Suprapubic skin (tissue), 4 donors: ENCODE results near the gene SLC7A10. TPM values are rescaled to one million over a fixed set of nuclear protein-coding genes. Genes with fewer than 3 reads are reported as not detected.

Source experiments
- DNase-seq, 2 donors: peaks; one replicate each; pipeline ENCODE4 v3.0.0-alpha.2; 2019; ENCODE audit warnings: low spot score in 2 of 2
- H3K27ac ChIP-seq: fragments of 200-600 bp; sonication (generic); one replicate; pipeline ENCODE4 v1.5.1; 2019
- H3K27me3 ChIP-seq: fragments of 200-600 bp; sonication (generic); one replicate; pipeline ENCODE4 v1.5.1; 2019
- H3K36me3 ChIP-seq: fragments of 200-600 bp; sonication (generic); one replicate; pipeline ENCODE4 v1.5.1; 2019
- H3K4me1 ChIP-seq: fragments of 200-600 bp; sonication (generic); one replicate; pipeline ENCODE4 v1.5.1; 2019
- H3K4me3 ChIP-seq: fragments of 200-600 bp; sonication (generic); one replicate; pipeline ENCODE4 v1.5.1; 2019; ENCODE audit warnings: mild to moderate bottlenecking
- H3K9me3 ChIP-seq: fragments of 200-600 bp; sonication (generic); one replicate; pipeline ENCODE4 v1.5.1; 2019
- CTCF ChIP-seq, 2 donors: fragments of 200-600 bp in 1 of 2; fragments of 450-650 bp in 1 of 2; sonication (generic) in 1 of 2; IDR thresholded peaks; one replicate each; pipeline ENCODE4 v1.5.1; 2016 to 2019; ENCODE audit warnings: antibody characterized with exemption in 2 of 2, mild to moderate bottlenecking in 1 of 2, moderate library complexity in 1 of 2
- EP300 ChIP-seq: sonication (generic); formaldehyde crosslinking; IDR thresholded peaks from one replicate; pipeline ENCODE4 v1.6.1; 2017; ENCODE audit warnings: antibody characterized with exemption
- POLR2A ChIP-seq, 2 donors: fragments of 450-650 bp; IDR thresholded peaks; one replicate each; pipeline ENCODE4 v1.6.1; 2017; ENCODE audit warnings: antibody characterized with exemption in 2 of 2, mild to moderate bottlenecking in 2 of 2, moderate library complexity in 2 of 2
- POLR2AphosphoS5 ChIP-seq, 3 donors: sonication (generic); formaldehyde crosslinking; IDR thresholded peaks; one replicate each; pipeline ENCODE4 v1.6.1; 2017; ENCODE audit warnings: antibody characterized with exemption in 3 of 3
- WGBS: methylation state at CpG from one replicate; pipeline ENCODE4 v1.1.5; 2018; 5-methylcytosine and 5-hydroxymethylcytosine counted together
- total RNA-seq, 4 donors: library from RNA; depleted of rRNA; stranded (reverse); fragments of >200 nt; gene quantifications; one replicate each; pipeline ENCODE4 v1.1.0, GENCODE V29; 2016

Gene SLC7A10
- total RNA-seq, 4 donors from 2014 or later, result 0.38 to 0.93 TPM; not detected in 2

- WGBS, result 92% methylated on average over 4 of the region's 4 CpGs
Measured at GRCh38 chr19:33252418-33252962, 26.8 kb upstream of the SLC7A10 start.

DNA sequence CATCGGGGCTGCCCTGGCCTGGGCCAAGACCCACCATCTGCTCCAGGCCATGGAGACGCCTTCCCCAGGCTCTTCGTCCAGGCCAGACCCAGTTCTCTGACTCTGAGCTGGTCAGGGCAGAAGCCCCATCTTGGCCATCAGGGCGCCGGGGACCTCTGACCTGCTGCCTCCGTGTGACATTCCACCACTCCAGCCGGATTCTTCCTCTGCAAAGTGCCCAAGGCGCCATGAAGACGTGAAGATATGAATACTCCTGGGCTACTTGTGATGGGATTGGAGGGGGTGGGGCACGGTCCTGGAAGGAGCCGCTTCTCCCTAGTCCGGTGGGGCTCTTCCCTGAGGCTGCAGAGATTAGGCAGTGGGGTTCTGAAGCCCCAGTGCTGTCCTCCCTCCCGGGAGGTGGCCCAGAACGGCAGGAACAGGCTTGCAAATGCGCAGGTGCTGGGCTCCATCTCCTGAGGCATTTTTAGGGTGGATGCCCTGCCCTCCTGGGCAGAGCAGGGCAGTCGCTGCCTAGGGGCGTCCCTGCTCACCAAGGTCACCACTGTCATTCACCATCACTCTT lies 26.0 kb upstream of the SLC7A10 start:
- H3K27ac ChIP-seq, result no peak overlapping the region
- DNase-seq, result no peak
- H3K36me3 ChIP-seq, result no peaks in the 10 kb centered on the region
- 30% methylated on average over 4 of the region's 17 CpGs for WGBS
- no peak for TF ChIP-seq POLR2A (IDR thresholded peaks at IDR 0.05)
- no peak for TF ChIP-seq POLR2AphosphoS5 (IDR thresholded peaks at IDR 0.05)
- TF ChIP-seq CTCF (IDR thresholded peaks at IDR 0.05), result no peak
- TF ChIP-seq EP300, result no peak
- no peak overlapping the region for H3K4me3 ChIP-seq
- peaks cover 9% of the 10 kb centered on the region for H3K27me3 ChIP-seq
- H3K4me1 ChIP-seq, result peaks cover 9% of the 10 kb centered on the region
- no peaks in the 10 kb centered on the region for H3K9me3 ChIP-seq

More at GRCh38 chr19:33252418-33252962, 26.8 kb upstream of the SLC7A10 start:
- Histone ChIP-seq H3K27me3 (peaks cover 9% of the 10 kb centered on the region), H3K9me3 (peaks cover 2% of the 10 kb centered on the region), H3K27ac (no peak overlapping the region), H3K4me3 (no peak overlapping the region), H3K36me3 (no peaks in the 10 kb centered on the region), H3K4me1 (peaks cover 9% of the 10 kb centered on the region)
- no peak for DNase-seq
- TF ChIP-seq CTCF (IDR thresholded peaks at IDR 0.05), result no peak
- TF ChIP-seq EP300, result no peak
- TF ChIP-seq POLR2A (IDR thresholded peaks at IDR 0.05), result no peak
- TF ChIP-seq POLR2AphosphoS5 (IDR thresholded peaks at IDR 0.05), result no peak

DNA sequence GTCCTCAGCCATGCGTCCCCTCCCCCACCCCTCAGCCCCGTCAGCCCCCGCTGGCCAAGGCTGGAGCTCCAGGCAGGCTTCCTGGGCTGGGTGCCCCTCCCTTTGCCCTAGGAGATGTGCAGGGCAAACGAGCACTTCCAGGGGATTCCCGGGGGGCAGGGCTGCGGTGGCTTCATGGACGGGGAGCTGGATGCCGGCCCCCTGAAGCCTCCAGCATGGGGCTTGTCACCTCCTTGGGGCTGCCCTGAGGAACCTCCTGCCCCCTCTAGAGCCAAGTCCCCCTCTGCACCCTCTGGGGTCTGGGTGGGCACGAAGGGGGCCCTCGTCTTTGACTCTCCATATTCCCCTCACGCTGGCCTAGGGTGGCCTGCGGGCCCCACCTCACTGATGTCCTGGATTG lies 25.4 kb upstream of the SLC7A10 start:
- WGBS, result 100% methylated on average over 1 of the region's 12 CpGs
- peaks cover 9% of the 10 kb centered on the region for H3K27me3 ChIP-seq
- H3K9me3 ChIP-seq, result no peaks in the 10 kb centered on the region
- no peak for DNase-seq
- peaks cover 9% of the 10 kb centered on the region for H3K4me1 ChIP-seq
- no peak overlapping the region for H3K4me3 ChIP-seq
- H3K36me3 ChIP-seq, result no peaks in the 10 kb centered on the region
- no peak overlapping the region for H3K27ac ChIP-seq
- TF ChIP-seq POLR2AphosphoS5 (IDR thresholded peaks at IDR 0.05) (no peak), CTCF (IDR thresholded peaks at IDR 0.05) (no peak), EP300 (no peak), POLR2A (IDR thresholded peaks at IDR 0.05) (no peak)

GRCh38 chr19:33250500-33250899 lies 24.9 kb upstream of the SLC7A10 start:
- Histone ChIP-seq H3K9me3 (no peaks in the 10 kb centered on the region), H3K36me3 (no peaks in the 10 kb centered on the region), H3K27me3 (peaks cover 9% of the 10 kb centered on the region), H3K4me3 (no peak overlapping the region), H3K4me1 (peaks cover 9% of the 10 kb centered on the region), H3K27ac (no peak overlapping the region)
- DNase-seq, result no peak
- no CpG with 5 or more reads among the region's 1 CpG for WGBS
- no peak for TF ChIP-seq EP300
- no peak for TF ChIP-seq POLR2AphosphoS5 (IDR thresholded peaks at IDR 0.05)
- no peak for TF ChIP-seq POLR2A (IDR thresholded peaks at IDR 0.05)
- no peak for TF ChIP-seq CTCF (IDR thresholded peaks at IDR 0.05)

GRCh38 chr19:33249740-33250366 lies 24.2 kb upstream of the SLC7A10 start:
- Histone ChIP-seq H3K36me3 (no peaks in the 10 kb centered on the region), H3K4me3 (no peak overlapping the region), H3K27ac (no peak overlapping the region), H3K4me1 (peaks cover 9% of the 10 kb centered on the region), H3K27me3 (peaks cover 9% of the 10 kb centered on the region), H3K9me3 (no peaks in the 10 kb centered on the region)
- 81% methylated on average over 3 of the region's 3 CpGs for WGBS
- TF ChIP-seq EP300 (no peak), POLR2A (IDR thresholded peaks at IDR 0.05) (no peak), CTCF (IDR thresholded peaks at IDR 0.05) (no peak), POLR2AphosphoS5 (IDR thresholded peaks at IDR 0.05) (no peak)
- DNase-seq, result no peak
